Smooth muscle cell (in vitro differentiated cells): ENCODE results near the gene CNTNAP2. TPM values are rescaled to one million over a fixed set of nuclear protein-coding genes. Genes with fewer than 3 reads are reported as not detected.

ENCODE experiments used
- DNase-seq: peaks from one replicate; lab custom pipeline; 2025; ENCODE audit not compliant: unreplicated experiment; lab: John Stamatoyannopoulos, UW
- H2AFZ ChIP-seq: fragments of 200-600 bp; sonication (generic); 2 replicates; pipeline ENCODE4 v1.6.0; 2016; ENCODE audit warnings: antibody characterized with exemption, low read depth, mild to moderate bottlenecking
- H3F3A ChIP-seq: fragments of 200-600 bp; sonication (generic); 2 replicates; pipeline ENCODE4 v1.6.0; 2017; ENCODE audit warnings: antibody characterized with exemption, low read depth
- H3K27ac ChIP-seq: fragments of 200-600 bp; sonication (generic); 2 replicates; pipeline ENCODE4 v1.5.1; 2016; ENCODE audit warnings: low read depth, mild to moderate bottlenecking
- H3K27me3 ChIP-seq: fragments of 200-600 bp; sonication (generic); 2 replicates; pipeline ENCODE4 v1.6.1; 2016; ENCODE audit warnings: low read depth, mild to moderate bottlenecking
- H3K36me3 ChIP-seq: fragments of 200-600 bp; sonication (generic); 2 replicates; pipeline ENCODE4 v1.5.1; 2016; ENCODE audit warnings: low read depth
- H3K4me1 ChIP-seq: fragments of 200-600 bp; sonication (generic); 2 replicates; pipeline ENCODE4 v1.5.1; 2016; ENCODE audit warnings: low read depth
- H3K4me2 ChIP-seq: fragments of 200-600 bp; sonication (generic); 2 replicates; pipeline ENCODE4 v1.6.0; 2016; ENCODE audit warnings: mild to moderate bottlenecking
- H3K4me3 ChIP-seq: fragments of 200-600 bp; sonication (generic); 2 replicates; pipeline ENCODE4 v1.5.1; 2016; ENCODE audit warnings: mild to moderate bottlenecking
- H3K79me2 ChIP-seq: fragments of 200-600 bp; sonication (generic); 2 replicates; pipeline ENCODE4 v1.6.0; 2016; ENCODE audit warnings: low read depth, mild to moderate bottlenecking
- H3K9ac ChIP-seq: fragments of 200-600 bp; sonication (generic); 2 replicates; pipeline ENCODE4 v1.6.0; 2016; ENCODE audit warnings: low read depth
- H3K9me3 ChIP-seq: fragments of 200-600 bp; sonication (generic); replicated peaks from 2 replicates; pipeline ENCODE4 v1.5.1; 2016; ENCODE audit warnings: low read depth
- H4K20me1 ChIP-seq: fragments of 200-600 bp; sonication (generic); 2 replicates; pipeline ENCODE4 v1.6.0; 2016; ENCODE audit warnings: low read depth
- WGBS: methylation state at CpG from one replicate; pipeline ENCODE4 v1.1.7; 2016; ENCODE audit warnings: low lambda C conversion rate; 5-methylcytosine and 5-hydroxymethylcytosine counted together
- polyA plus RNA-seq: library from polyadenylated mRNA; unstranded; fragments of >200 nt; fragmentation: Nextera tagmentation; extraction: Ambion mirVana; gene quantifications from 2 replicates; pipeline ENCODE4 v1.2.1, GENCODE V29; 2016
- total RNA-seq: library from RNA; depleted of rRNA; stranded (reverse); fragments of >200 nt; gene quantifications from 2 replicates; pipeline ENCODE4 v1.2.3, GENCODE V29; 2014
- TF ChIP-seq, protein P1 (sequence below): fragments of 200-600 bp; sonication (generic); IDR thresholded peaks from 2 replicates; pipeline ENCODE4 v1.5.1; 2017; ENCODE audit warnings: borderline replicate concordance, mild to moderate bottlenecking, antibody characterized with exemption; ENCODE audit not compliant: insufficient read depth, poor library complexity, severe bottlenecking

CNTNAP2 gene
- total and polyA plus RNA-seq, 2 experiments from 2014 or later: 1.7 to 9.0 TPM

DNA sequence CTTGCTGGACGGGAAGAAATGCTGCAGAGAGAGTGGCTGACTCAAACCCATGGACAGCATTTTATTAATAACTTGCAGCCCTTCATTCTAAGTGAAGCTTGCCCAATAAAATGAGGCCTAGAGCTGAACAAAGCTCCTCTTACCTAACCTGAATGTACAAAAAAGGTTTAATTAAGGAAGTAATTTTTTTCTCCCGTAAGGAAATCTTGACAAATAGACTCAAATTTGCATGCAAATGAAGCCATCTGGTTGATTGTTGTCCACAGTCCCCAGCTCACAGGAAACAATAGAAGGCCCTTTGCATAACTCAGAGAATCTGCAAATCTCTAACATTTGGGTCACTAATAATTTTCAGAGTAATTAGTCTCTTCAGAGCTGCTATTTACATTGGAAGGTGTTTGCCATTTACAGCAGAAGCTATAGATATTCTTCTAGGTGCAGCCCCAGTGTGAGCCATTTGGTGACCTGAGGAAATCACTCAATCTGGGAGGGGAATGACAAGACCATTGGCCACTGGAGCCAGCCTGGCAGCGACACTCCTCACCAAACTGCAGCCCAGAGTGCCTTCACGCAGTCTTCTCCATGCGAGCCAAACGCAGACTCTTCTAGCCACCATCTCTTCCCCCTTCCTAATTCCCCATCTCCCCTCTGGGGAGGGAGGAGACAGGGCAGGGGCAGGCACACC lies 1991.0 kb downstream of the CNTNAP2 start:
- Histone ChIP-seq H3K4me3 (no peak overlapping the region), H3K9me3 (no peaks in the 10 kb centered on the region), H3K27ac (no peak overlapping the region), H3K9ac (no peak overlapping the region), H3K27me3 (no peaks in the 10 kb centered on the region), H4K20me1 (no peaks in the 10 kb centered on the region), H3K4me1 (no peaks in the 10 kb centered on the region), H3F3A (no peaks in the 10 kb centered on the region), H3K36me3 (no peaks in the 10 kb centered on the region), H2AFZ (no peak overlapping the region), H3K79me2 (no peaks in the 10 kb centered on the region), H3K4me2 (no peak overlapping the region)
- no peak for DNase-seq
- 83% methylated on average over 6 of the region's 6 CpGs for WGBS
- TF ChIP-seq, protein P1, sequence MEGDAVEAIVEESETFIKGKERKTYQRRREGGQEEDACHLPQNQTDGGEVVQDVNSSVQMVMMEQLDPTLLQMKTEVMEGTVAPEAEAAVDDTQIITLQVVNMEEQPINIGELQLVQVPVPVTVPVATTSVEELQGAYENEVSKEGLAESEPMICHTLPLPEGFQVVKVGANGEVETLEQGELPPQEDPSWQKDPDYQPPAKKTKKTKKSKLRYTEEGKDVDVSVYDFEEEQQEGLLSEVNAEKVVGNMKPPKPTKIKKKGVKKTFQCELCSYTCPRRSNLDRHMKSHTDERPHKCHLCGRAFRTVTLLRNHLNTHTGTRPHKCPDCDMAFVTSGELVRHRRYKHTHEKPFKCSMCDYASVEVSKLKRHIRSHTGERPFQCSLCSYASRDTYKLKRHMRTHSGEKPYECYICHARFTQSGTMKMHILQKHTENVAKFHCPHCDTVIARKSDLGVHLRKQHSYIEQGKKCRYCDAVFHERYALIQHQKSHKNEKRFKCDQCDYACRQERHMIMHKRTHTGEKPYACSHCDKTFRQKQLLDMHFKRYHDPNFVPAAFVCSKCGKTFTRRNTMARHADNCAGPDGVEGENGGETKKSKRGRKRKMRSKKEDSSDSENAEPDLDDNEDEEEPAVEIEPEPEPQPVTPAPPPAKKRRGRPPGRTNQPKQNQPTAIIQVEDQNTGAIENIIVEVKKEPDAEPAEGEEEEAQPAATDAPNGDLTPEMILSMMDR: no peak

GRCh38 chr7:148108381-148108780 lies 1991.8 kb downstream of the CNTNAP2 start:
- Histone ChIP-seq H3K9ac (no peak overlapping the region), H3K4me2 (no peak overlapping the region), H3K9me3 (no peaks in the 10 kb centered on the region), H3K4me3 (no peak overlapping the region), H3K79me2 (no peaks in the 10 kb centered on the region), H3K27ac (no peak overlapping the region), H3K36me3 (no peaks in the 10 kb centered on the region), H3K27me3 (no peaks in the 10 kb centered on the region), H2AFZ (no peak overlapping the region), H4K20me1 (no peaks in the 10 kb centered on the region), H3F3A (no peaks in the 10 kb centered on the region), H3K4me1 (no peaks in the 10 kb centered on the region)
- TF ChIP-seq, protein P1: no peak
- 66% methylated on average over 4 of the region's 4 CpGs for WGBS
- no peak for DNase-seq

DNA sequence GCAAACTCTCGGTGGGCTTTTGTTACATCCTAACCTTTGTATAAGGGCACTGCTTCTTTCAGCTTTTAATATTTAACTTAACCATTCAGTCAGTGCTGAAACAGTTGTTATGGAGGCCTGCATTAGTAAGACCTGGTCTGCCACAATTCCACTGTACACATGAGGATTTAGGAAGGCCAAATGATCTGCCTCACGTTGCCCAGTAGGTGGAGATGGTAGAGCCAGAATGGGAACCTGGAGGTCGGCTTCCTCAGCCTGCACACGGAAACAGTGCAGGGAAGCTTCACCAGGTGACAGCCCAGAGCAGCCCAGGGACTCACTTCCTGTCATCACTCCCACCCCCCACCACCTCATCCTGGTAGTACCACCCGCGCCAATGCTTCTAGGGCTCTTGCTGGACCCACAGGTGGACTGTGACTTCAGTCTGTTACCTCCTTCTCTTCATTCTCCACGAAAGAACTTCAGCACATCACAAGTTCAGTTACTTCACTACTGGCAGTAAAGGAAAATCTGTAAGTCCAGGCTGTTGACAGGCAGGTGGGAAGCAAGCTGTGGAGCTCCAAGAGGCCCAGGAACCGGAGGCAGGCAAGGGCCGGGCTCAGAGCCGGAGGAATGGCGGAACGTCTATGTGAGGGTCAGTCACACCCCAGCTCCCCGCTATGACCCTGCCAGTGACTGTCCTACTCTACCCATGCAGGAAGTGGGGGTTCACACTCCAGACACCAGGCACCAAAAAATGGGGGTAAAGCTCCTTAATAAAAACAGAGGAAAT lies 1993.7 kb downstream of the CNTNAP2 start:
- no peaks in the 10 kb centered on the region for H3K27me3 ChIP-seq
- no peak overlapping the region for H3K4me2 ChIP-seq
- H3K27ac ChIP-seq: no peak overlapping the region
- WGBS: 89% methylated on average over 13 of the region's 13 CpGs
- no peak overlapping the region for H3K4me3 ChIP-seq
- peaks cover 3% of the 10 kb centered on the region for H3K4me1 ChIP-seq
- TF ChIP-seq, protein P1: no peak
- no peaks in the 10 kb centered on the region for H3K9me3 ChIP-seq
- no peak overlapping the region for H2AFZ ChIP-seq
- DNase-seq: no peak
- H3K36me3 ChIP-seq: no peaks in the 10 kb centered on the region
- no peaks in the 10 kb centered on the region for H3K79me2 ChIP-seq
- no peaks in the 10 kb centered on the region for H3F3A ChIP-seq
- H4K20me1 ChIP-seq: no peaks in the 10 kb centered on the region
- no peak overlapping the region for H3K9ac ChIP-seq

DNA sequence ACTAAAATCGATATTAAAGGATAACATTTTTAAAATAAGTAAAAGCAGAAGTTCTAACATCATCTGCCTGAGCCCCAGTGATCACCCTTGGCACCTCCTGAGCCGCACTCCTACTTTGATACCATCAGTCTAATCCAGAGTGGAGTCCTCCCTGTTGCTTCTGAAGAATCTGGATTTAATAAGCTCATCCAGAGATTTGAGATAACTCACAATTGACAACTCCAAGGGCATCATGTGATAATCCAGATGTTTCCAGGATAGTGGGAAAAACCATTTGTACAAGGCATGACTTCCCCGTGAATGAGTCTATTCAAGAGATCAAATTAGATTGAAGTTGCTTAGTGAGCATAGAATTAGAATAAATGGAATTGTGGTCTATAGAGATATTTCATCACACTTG lies 1998.2 kb downstream of the CNTNAP2 start:
- H3K79me2 ChIP-seq: no peaks in the 10 kb centered on the region
- no peak overlapping the region for H2AFZ ChIP-seq
- no peak overlapping the region for H3K27ac ChIP-seq
- TF ChIP-seq, protein P1: no peak
- no peak for DNase-seq
- H3K4me2 ChIP-seq: no peak overlapping the region
- peaks cover 10% of the 10 kb centered on the region for H3K4me1 ChIP-seq
- H3K9me3 ChIP-seq: no peaks in the 10 kb centered on the region
- no peak overlapping the region for H3K4me3 ChIP-seq
- H3F3A ChIP-seq: peaks cover 3% of the 10 kb centered on the region
- 86% methylated on average over 3 of the region's 3 CpGs for WGBS
- H3K36me3 ChIP-seq: no peaks in the 10 kb centered on the region
- H4K20me1 ChIP-seq: no peaks in the 10 kb centered on the region
- H3K9ac ChIP-seq: no peak overlapping the region
- H3K27me3 ChIP-seq: no peaks in the 10 kb centered on the region
